Loucy (cell line): ENCODE measurements around the gene EXOG.
A peak's percentile ranks its signal among the peaks of the same experiment; 100 is the strongest.

Experiments
- H2AFZ ChIP-seq: fragments of 200-600 bp; sonication (generic); 2 replicates; pipeline ENCODE4 v1.6.0; 2016; ENCODE audit warnings: antibody characterized with exemption, mild to moderate bottlenecking, low read length, moderate library complexity
- H3F3A ChIP-seq: fragments of 200-600 bp; 2 replicates; pipeline ENCODE4 v1.6.0; 2016; ENCODE audit warnings: antibody characterized with exemption, low read depth, mild to moderate bottlenecking
- H3K27me3 ChIP-seq: fragments of 200-600 bp; sonication (generic); 2 replicates; pipeline ENCODE4 v1.6.1; 2014; ENCODE audit warnings: low read length, mild to moderate bottlenecking; ENCODE audit not compliant: insufficient read depth, poor library complexity, severe bottlenecking
- H3K36me3 ChIP-seq: fragments of 200-600 bp; sonication (generic); 2 replicates; pipeline ENCODE4 v1.6.1; 2016; ENCODE audit warnings: low read length; ENCODE audit not compliant: insufficient read depth
- H3K4me1 ChIP-seq: fragments of 200-600 bp; sonication (generic); 2 replicates; pipeline ENCODE4 v1.5.1; 2014; ENCODE audit warnings: low read length, mild to moderate bottlenecking; ENCODE audit not compliant: insufficient read depth, poor library complexity, severe bottlenecking
- H3K4me2 ChIP-seq: fragments of 200-600 bp; sonication (generic); 2 replicates; pipeline ENCODE4 v1.6.0; 2014; ENCODE audit warnings: antibody characterized with exemption, low read length, low read depth, mild to moderate bottlenecking; ENCODE audit not compliant: poor library complexity, severe bottlenecking
- H3K4me3 ChIP-seq: fragments of 200-600 bp; sonication (generic); 2 replicates; pipeline ENCODE4 v1.5.1; 2014; ENCODE audit warnings: low read length, mild to moderate bottlenecking, mixed read lengths; ENCODE audit not compliant: poor library complexity, severe bottlenecking
- H3K79me2 ChIP-seq: fragments of 200-600 bp; sonication (generic); 2 replicates; pipeline ENCODE4 v1.6.1; 2014; ENCODE audit warnings: low read length; ENCODE audit not compliant: insufficient read depth
- H3K9ac ChIP-seq: fragments of 200-600 bp; sonication (generic); 2 replicates; pipeline ENCODE4 v1.6.0; 2014; ENCODE audit warnings: mild to moderate bottlenecking, low read depth, low read length, moderate library complexity; ENCODE audit not compliant: poor library complexity, severe bottlenecking
- H3K9me2 ChIP-seq: fragments of 200-600 bp; sonication (generic); replicated peaks from 2 replicates; pipeline ENCODE4 v1.6.1; 2016; ENCODE audit warnings: low read depth, low read length, mixed read lengths
- H3K9me3 ChIP-seq: fragments of 200-600 bp; sonication (generic); 2 replicates; pipeline ENCODE4 v1.6.1; 2014; ENCODE audit warnings: mild to moderate bottlenecking, antibody characterized with exemption, low read length, low read depth; ENCODE audit not compliant: insufficient read depth
- H4K20me1 ChIP-seq: fragments of 200-600 bp; sonication (generic); 2 replicates; pipeline ENCODE4 v1.6.0; 2014; ENCODE audit warnings: antibody characterized with exemption, low read length, mild to moderate bottlenecking; ENCODE audit not compliant: insufficient read depth, poor library complexity, severe bottlenecking
- EZH2phosphoT487 ChIP-seq: fragments of 200-600 bp; IDR thresholded peaks from 2 replicates; pipeline ENCODE4 v1.6.1; 2018; ENCODE audit warnings: antibody characterized with exemption, mild to moderate bottlenecking, moderate library complexity, borderline replicate concordance
- TF ChIP-seq, protein P1 (sequence below): fragments of 200-600 bp; sonication (generic); conservative IDR thresholded peaks from 2 replicates; pipeline ENCODE4 v1.5.1; 2014; ENCODE audit warnings: mild to moderate bottlenecking, antibody characterized with exemption, low read length

The EXOG gene

DNA sequence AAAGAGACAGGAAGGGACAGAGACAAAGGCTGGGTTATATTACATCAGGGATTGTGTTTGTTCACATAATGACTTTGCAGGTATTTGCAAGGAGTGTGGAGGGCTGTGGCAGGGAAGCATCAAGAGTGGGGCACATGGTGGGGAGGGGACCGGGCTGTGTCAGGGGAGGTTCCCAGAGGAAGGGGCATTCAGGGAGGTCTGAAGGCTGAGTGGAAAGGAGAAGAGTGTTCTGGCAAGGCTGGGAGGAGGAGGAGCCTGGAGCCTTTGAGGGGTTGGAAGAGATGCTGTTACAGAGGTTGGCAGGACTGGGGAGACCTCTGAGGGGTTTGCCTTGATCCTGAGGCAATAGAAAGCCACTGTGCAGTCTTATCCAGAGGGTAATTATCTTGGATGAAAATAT is 49.4 kb downstream of the EXOG start:
- Histone ChIP-seq H3F3A (no peaks in the 10 kb centered on the region), H2AFZ (no peak overlapping the region), H3K4me1 (peaks cover 36% of the 10 kb centered on the region), H3K36me3 (no peaks in the 10 kb centered on the region), H4K20me1 (no peaks in the 10 kb centered on the region), H3K4me2 (no peak overlapping the region), H3K9me3 (no peaks in the 10 kb centered on the region), H3K9ac (no peak overlapping the region), H3K4me3 (no peak overlapping the region), H3K9me2 (no peaks in the 10 kb centered on the region), H3K79me2 (no peaks in the 10 kb centered on the region), H3K27me3 (no peaks in the 10 kb centered on the region)
- TF ChIP-seq, protein P1, sequence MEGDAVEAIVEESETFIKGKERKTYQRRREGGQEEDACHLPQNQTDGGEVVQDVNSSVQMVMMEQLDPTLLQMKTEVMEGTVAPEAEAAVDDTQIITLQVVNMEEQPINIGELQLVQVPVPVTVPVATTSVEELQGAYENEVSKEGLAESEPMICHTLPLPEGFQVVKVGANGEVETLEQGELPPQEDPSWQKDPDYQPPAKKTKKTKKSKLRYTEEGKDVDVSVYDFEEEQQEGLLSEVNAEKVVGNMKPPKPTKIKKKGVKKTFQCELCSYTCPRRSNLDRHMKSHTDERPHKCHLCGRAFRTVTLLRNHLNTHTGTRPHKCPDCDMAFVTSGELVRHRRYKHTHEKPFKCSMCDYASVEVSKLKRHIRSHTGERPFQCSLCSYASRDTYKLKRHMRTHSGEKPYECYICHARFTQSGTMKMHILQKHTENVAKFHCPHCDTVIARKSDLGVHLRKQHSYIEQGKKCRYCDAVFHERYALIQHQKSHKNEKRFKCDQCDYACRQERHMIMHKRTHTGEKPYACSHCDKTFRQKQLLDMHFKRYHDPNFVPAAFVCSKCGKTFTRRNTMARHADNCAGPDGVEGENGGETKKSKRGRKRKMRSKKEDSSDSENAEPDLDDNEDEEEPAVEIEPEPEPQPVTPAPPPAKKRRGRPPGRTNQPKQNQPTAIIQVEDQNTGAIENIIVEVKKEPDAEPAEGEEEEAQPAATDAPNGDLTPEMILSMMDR, result no peak
- no peak for TF ChIP-seq EZH2phosphoT487

DNA sequence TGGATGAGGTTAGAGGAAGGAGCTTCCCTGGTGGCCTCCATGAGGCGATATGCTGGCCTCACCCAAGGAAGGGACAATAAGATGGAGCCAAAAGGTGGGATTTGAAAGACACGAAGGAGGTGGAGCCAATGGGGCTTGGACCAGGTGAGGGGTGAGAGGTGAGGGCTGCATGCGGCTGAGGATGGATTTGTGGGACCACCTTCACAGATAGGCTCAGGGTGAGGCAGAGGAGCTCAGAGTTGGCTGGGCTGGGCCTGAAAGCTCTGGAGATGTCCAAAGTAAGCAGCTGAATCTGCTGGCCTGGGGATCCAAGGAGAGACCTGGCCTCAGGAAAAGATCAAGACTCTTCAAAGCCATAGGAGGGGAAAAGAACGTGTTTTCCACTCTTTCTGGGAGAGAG is 49.8 kb downstream of the EXOG start:
- no peaks in the 10 kb centered on the region for H3K9me2 ChIP-seq
- no peak overlapping the region for H3K9ac ChIP-seq
- H2AFZ ChIP-seq, result no peak overlapping the region
- no peaks in the 10 kb centered on the region for H3K79me2 ChIP-seq
- H3K4me3 ChIP-seq, result no peak overlapping the region
- H4K20me1 ChIP-seq, result no peaks in the 10 kb centered on the region
- H3K4me2 ChIP-seq, result no peak overlapping the region
- H3K4me1 ChIP-seq, result peaks cover 36% of the 10 kb centered on the region
- TF ChIP-seq EZH2phosphoT487, result no peak
- TF ChIP-seq, protein P1, result no peak
- no peaks in the 10 kb centered on the region for H3F3A ChIP-seq
- no peaks in the 10 kb centered on the region for H3K36me3 ChIP-seq
- H3K27me3 ChIP-seq, result no peaks in the 10 kb centered on the region
- H3K9me3 ChIP-seq, result no peaks in the 10 kb centered on the region

DNA sequence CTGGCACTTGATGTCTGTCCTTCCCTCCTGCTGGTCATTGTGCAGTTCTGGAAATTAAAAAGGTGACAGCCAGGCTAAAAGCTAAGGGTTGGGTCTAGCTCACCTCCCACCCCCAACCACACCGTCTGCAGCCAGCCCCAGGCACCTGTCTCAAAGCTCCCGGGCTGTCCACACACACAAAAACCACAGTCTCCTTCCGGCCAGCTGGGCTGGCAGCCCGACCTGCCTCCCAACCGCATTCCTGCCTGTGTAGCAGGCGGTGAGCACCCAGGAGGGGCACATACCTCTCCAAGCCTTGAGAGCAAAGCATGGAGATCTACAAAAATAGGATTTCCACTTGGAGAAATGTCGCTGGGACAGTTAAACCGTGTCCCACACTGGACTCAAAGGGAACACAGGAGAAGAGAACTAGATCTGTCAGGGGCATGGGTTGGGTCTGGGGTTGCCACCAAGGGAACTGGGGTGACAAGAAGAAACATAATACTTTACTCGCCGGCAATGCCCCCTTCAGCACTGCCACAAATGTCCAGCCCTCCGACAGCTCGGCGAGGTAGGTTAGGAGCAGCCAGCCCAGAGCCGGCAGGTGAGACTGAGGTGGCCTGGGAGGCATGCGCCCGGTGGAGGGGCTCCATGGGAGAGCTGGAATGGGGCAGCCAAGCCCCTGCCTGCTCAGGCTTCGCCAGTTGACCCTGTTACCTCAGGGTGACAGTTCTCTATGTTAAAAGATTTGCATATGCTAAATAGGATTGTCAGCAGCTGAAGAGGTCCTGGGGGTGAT is 52.2 kb downstream of the EXOG start:
- Histone ChIP-seq H2AFZ (no peak overlapping the region), H3K79me2 (no peaks in the 10 kb centered on the region), H3K9me2 (no peaks in the 10 kb centered on the region), H3K36me3 (no peaks in the 10 kb centered on the region), H3K9me3 (no peaks in the 10 kb centered on the region), H3F3A (no peaks in the 10 kb centered on the region), H4K20me1 (no peaks in the 10 kb centered on the region), H3K4me1 (peaks cover 31% of the 10 kb centered on the region), H3K27me3 (no peaks in the 10 kb centered on the region), H3K4me3 (no peak overlapping the region), H3K9ac (no peak overlapping the region), H3K4me2 (peak overlapping the region; percentile 59)
- TF ChIP-seq, protein P1, result no peak
- no peak for TF ChIP-seq EZH2phosphoT487
